GM18858 (cell line): Measurements from ENCODE around the gene ITGA11.

Experiments
- ATAC-seq: cut with Tn5 transposase; IDR thresholded peaks from one replicate; pipeline ENCODE4 v1.9.1; 2021; ENCODE audit not compliant: unreplicated experiment

Gene ITGA11

GRCh38 chr15:68391121-68391520, 40.8 kb downstream of the ITGA11 start:
- ATAC-seq: no peak

GRCh38 chr15:68389936-68390817, 41.8 kb downstream of the ITGA11 start:
- no peak for ATAC-seq

GRCh38 chr15:68389041-68389930, 42.7 kb downstream of the ITGA11 start:
- no peak for ATAC-seq

- ATAC-seq: no peak
Measured at GRCh38 chr15:68387381-68388143, 44.4 kb downstream of the ITGA11 start.

- no peak for ATAC-seq
Measured at GRCh38 chr15:68386587-68387288, 45.2 kb downstream of the ITGA11 start.

- ATAC-seq: no peak
Measured at GRCh38 chr15:68385671-68386586, 46.0 kb downstream of the ITGA11 start.

- ATAC-seq: no peak
Measured at GRCh38 chr15:68385240-68385561, 46.8 kb downstream of the ITGA11 start.

- no peak for ATAC-seq
Measured at GRCh38 chr15:68384451-68385239, 47.3 kb downstream of the ITGA11 start.

- no peak for ATAC-seq
Measured at GRCh38 chr15:68383161-68384074, 48.5 kb downstream of the ITGA11 start.

GRCh38 chr15:68382286-68383007, 49.5 kb downstream of the ITGA11 start:
- ATAC-seq: no peak

- ATAC-seq: no peak
Measured at GRCh38 chr15:68380456-68380855, 51.5 kb downstream of the ITGA11 start.

GRCh38 chr15:68379759-68380290, 52.1 kb downstream of the ITGA11 start:
- no peak for ATAC-seq

- ATAC-seq: no peak
Measured at GRCh38 chr15:68379058-68379758, 52.8 kb downstream of the ITGA11 start.

GRCh38 chr15:68378595-68378994, 53.4 kb downstream of the ITGA11 start:
- no peak for ATAC-seq

GRCh38 chr15:68377766-68378165, 54.2 kb downstream of the ITGA11 start:
- ATAC-seq: no peak

GRCh38 chr15:68376447-68377060, 55.4 kb downstream of the ITGA11 start:
- no peak for ATAC-seq
